Measurements from ENCODE around the gene DAND5. TPM values are rescaled to one million over a fixed set of nuclear protein-coding genes. Genes with fewer than 3 reads are reported as not detected.

The DAND5 gene
- total and polyA plus RNA-seq, 10 of the 15 experiments (the other 5 are each of a cell fraction or from before 2014, with no cell fraction given) = 0.06 to 0.15 (median 0.12) TPM; not detected in 5

- TF ChIP-seq ZBTB33 (IDR thresholded peaks at IDR 0.05) (no peak), PBX3 (IDR thresholded peaks at IDR 0.05; ENCODE audit: insufficient replicate concordance, low read depth, low read length) (no peak), GABPA (IDR thresholded peaks at IDR 0.05; ENCODE audit: low read depth) (no peak), LARP7 (IDR thresholded peaks at IDR 0.05) (no peak), KAT2A (conservative IDR thresholded peaks at IDR 0.05; ENCODE audit: control insufficient read depth, low read depth, low read length) (no peak), RELB (IDR thresholded peaks at IDR 0.05; ENCODE audit: low read depth) (no peak), CHD4 (IDR thresholded peaks at IDR 0.05) (no peak), POU2F2 (IDR thresholded peaks at IDR 0.05; ENCODE audit: borderline replicate concordance, low read depth, low read length) (no peak), JUNB (IDR thresholded peaks at IDR 0.05) (no peak), RUNX3 (IDR thresholded peaks at IDR 0.05; ENCODE audit: low read length) (no peak)
Measured at GRCh38 chr19:12987781-12988180, 18.4 kb downstream of the DAND5 start (continued).

Measured in GM12878 (cell line).